SK-MEL-5 (cell line): ENCODE measurements around the gene CAT. TPM values are rescaled to one million over a fixed set of nuclear protein-coding genes. Genes with fewer than 3 reads are reported as not detected.

ENCODE experiments used
- DNase-seq: peaks from one replicate; pipeline ENCODE4 v3.0.0-alpha.2; 2016; ENCODE audit warnings: low read depth, low spot score
- in situ Hi-C: cut with HindIII; loops from 2 replicates; pipeline ENCODE4 v1.10.0; 2016; ENCODE audit warnings: low sequenced_read_pairs, high pct_unique_total_duplicates, low pct_unique_long_range_greater_than_20kb
- polyA plus RNA-seq, 2 experiments: library from polyadenylated mRNA; depleted of rRNA; stranded (reverse); fragments of >200 nt; gene quantifications; 2 replicates each; pipeline ENCODE4 v1.2.3, GENCODE V29; 2015
- total RNA-seq: library from RNA; depleted of rRNA; stranded (reverse); fragments of >200 nt; shearing (Covaris generic); gene quantifications from 2 replicates; pipeline ENCODE4 v1.2.3, GENCODE V29; 2014; rRNA removed

The CAT gene
- total RNA-seq, result 101 and 105 TPM in 2 replicates
- polyA plus RNA-seq (2015; cell fraction: cytosol; rRNA removed), result 92.9 and 117 TPM in 2 replicates
- 104 and 132 TPM in 2 replicates for polyA plus RNA-seq (2015; cell fraction: nucleus; rRNA removed)

DNA sequence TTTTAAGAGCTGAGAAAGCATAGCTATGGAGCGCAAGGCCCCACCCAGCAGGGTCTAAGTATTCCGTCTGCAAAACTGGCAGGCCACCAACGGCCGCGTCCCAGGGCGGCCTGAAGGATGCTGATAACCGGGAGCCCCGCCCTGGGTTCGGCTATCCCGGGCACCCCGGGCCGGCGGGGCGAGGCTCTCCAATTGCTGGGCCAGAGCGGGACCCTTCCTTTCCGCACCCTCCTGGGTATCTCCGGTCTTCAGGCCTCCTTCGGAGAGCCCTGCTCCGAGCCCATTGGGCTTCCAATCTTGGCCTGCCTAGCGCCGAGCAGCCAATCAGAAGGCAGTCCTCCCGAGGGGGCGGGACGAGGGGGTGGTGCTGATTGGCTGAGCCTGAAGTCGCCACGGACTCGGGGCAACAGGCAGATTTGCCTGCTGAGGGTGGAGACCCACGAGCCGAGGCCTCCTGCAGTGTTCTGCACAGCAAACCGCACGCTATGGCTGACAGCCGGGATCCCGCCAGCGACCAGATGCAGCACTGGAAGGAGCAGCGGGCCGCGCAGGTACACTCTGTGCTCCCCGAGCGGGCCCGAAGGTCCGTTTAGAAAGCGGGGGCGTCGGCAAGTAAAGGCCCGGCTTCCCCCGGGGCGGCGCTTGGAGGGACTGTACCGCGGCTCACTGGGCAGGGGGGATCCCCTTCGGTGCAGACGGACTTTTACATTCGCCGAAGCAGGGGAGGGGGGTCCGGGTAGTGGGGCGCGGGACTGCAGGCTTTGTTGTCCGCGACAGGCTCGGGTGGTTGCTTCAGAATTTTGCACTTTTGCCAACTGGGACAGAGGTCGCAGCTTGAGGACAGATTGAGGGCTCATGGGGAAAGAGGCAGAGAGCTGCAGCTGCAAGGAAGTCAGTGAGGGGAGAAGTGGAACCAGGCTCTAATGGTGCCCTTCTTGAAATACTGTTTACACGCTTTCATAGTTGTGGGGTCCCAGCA is at the start of gene CAT:
CAT (plus strand) TSS at position 406 of the 979 bp plus-strand sequence; CDS start at position 486, 80 bp downstream.
- DNase-seq, result peak; percentile 97
- in situ Hi-C loops, result no loop called here

DNA sequence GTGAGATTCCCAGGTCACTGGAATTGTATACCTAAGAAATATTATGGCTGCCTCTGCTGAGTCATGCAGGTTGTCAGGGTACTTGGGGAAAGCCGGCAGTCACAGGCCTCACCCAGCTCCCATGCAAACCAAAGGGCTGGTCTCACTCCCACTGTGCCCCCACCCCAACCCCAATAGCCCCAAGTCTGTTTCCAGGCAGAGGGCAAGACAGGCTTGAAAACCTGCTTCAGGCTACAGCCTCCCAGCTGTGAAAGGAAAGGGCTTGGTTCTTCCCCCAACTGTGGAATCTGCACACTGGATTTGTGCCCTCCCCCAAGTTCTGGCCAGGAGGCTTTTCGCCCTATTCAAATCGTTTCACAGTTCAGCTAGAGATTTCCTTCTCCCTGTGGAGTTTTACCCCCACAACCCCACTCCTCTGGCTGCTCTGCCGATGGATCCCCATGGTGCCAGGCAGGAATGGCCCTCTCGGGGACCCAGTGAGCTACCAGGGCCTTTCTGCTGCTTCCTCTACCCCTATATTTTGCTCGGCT is 43.9 kb upstream of the CAT start:
- no peak for DNase-seq
- in situ Hi-C loops, result no loop called here

DNA sequence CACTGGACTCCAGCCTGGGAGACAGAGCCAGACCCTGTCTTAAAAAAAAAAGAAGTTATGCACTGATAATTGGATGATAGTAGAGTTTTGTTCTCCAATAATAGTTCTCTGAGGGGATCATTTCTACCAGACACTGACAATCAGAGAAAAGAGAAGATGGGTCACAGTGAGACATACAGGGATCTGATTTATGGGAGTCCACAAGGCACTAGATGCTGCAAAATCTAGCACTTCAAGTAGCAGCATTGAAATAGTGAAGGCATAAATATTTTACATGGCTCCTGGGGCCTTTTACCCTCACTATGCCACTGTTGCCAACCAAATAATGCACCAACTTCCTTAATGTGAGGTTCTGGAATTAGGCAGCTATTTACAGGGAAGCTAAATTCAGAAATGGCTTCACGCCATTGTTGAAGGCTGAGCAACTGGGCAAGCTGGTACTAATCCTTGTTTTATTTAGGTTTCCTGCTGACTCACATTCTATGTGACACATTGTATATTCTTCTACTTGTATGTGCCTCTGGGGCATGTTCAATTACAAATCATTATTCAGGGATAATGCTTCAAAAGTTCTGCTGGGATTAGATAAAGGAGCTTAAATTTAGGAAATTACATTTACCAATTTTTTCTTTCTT is 42.7 kb upstream of the CAT start:
- in situ Hi-C loops, result no loop called here
- peak; percentile 34 for DNase-seq

DNA sequence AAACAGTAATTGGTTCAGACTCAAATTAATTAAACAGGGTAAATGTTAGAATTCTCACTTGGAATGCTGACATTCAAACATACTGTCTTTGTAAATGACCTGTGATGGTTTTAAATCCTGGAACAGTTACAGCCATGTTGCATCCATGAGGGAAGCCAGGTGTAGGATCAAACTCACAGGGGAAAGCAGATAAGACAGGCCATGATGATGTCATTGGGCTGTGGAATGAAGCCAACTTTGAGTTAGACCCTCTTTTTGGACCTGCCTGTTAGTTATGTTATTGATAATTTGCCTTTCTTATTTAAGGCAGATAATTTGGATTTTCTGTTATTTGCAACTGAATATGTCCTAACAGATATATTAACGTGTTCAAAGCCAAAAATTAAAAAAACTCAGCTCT is 41.6 kb upstream of the CAT start:
- DNase-seq, result no peak
- in situ Hi-C loops, result no loop called here

DNA sequence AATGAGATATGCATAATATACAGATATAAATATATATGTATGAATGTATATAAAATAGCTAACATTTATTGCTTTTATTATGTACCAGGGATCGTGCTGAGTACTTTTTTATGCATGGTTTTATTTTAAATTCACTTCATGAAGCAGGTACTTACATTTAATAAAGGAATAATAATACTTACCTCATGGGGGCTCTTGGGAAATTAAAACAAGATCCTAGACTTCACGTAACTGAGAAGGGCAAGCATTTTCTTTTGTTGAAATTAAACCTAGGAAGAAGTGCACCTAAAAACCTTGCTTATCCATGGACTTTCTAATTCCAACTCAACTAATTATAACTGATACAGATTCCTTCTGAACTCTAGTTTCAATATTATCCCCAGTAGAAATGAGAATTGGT is 40.9 kb upstream of the CAT start:
- in situ Hi-C loops, result no loop called here
- DNase-seq, result no peak

DNA sequence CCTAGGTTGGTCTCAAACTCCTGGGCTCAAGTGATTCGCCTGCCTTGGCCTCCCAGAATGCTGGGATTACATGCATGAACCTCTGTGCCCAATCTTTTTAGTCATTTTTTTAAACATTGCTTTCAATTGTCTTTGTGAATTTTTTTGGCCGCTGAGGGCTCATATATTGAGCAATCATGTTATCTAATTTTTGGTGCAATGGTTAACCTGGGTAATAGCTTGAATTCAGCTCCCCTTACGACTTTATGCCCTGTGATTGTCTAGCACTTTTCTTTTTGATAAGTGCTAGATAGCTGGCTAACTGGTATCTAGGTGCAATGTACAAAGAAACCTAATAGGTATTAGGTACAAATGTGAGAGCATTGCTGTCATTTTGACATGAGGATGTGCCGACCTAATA is 35.3 kb upstream of the CAT start:
- no peak for DNase-seq
- in situ Hi-C loops, result no loop called here

DNA sequence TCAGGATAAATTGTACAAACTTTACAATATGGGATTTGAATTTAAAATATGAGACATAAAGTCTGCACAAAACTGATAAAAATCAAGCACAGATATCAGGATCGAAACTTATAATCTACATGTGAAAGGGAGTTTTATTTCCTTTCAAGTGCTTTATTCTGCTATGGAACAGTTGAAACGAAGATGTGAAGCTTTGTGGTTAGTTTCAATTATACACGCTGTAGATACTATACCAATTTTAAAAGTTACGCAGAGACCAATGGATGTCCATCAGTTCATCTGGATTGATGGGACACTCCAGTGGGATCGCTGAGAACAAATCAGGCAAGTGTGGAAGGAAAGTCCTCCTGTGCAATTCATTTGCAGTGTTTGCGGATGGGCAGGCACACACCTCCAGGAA is 34.5 kb upstream of the CAT start:
- no peak for DNase-seq
- in situ Hi-C loops, result no loop called here

DNA sequence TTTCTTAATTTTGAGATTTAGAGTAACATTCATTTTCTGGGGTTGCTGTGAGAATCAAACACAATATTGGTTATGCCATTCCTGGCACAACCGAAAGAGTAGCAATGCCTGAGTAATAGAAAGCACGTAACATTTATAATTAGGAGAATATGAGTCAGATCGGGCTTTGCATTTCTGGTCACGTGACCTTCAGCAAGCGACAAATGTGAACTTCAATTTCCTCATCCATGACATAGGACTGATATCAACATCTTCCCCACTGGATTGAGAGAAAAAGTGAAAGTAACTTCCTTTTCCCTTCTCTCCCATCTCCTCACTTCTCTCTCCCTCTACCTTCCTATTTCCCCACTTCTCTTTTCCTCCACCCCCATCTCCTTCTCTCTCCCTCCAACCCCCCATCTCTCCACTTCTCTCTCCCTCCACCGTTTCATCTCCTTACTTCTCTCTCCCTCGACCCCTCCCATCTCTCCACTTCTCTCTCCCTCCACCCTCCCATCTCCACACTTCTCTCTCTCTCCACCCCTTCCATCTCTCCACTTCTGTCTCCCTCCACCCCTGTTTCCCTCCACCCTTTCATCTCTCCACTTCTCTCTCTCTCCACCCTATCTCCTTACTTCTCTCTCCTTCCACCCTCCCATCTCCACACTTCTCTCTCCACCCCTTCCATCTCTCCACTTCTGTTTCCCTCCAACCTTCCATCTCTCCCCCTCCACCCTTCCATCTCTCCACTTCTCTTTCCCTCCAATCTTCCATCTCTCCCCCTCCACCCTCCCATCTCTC is 33.5 kb upstream of the CAT start:
- in situ Hi-C loops, result no loop called here

DNA sequence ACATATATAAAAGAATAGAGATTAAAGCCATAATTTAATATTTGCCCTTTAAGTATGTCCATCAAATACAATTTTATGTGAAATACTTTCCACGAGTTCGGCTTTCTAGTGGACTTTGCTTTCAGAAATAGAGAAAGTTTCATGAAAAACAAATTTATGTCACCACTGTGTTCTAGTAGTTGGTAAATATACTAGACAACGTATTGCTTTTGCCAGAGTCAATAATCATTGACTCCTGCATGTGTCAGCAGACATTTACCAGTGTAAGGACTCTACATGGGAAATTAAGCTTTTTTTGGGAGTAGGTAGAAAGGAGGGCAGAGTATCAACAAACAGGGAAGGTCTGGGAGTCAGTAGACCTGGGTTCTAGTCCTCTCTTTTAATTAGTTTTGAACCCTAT is 32.3 kb upstream of the CAT start:
- no peak for DNase-seq
- in situ Hi-C loops, result no loop called here

More for the DNA sequence above, 33.5 kb upstream of the CAT start:
- no peak for DNase-seq

DNA sequence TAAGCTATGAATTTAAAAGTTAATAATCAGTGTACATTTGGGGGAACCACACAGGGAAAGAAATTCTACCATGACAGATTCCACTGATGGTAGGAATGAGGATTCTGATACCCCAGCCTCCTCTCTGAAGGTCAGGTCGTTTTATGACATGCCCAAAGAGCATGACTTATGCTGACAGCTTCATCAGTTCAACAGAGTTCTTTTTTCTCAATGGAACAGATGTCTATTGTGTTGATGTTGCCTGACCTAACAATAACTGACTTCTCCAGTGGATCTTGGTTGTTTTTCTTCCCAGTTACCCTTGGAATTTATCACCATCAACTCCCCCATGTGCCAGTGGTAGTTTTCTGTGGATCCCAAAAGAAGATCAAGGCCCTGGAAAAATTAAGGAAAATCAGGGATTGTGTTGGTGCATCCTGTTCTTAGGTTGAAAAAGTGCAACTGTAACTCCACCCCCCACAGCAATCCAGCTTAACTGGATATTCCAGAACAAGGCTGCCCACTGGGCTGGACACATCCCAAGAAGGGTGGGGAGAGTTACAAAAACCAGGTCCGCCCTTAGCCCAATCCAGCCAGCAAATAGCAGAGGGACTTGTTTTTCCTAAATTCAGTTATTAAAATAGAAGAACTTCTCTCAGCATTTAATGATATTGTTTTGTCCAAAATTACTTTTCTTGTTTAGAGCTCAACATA is 31.5 kb upstream of the CAT start:
- peak; percentile 87 for DNase-seq
- in situ Hi-C loops, result no loop called here

DNA sequence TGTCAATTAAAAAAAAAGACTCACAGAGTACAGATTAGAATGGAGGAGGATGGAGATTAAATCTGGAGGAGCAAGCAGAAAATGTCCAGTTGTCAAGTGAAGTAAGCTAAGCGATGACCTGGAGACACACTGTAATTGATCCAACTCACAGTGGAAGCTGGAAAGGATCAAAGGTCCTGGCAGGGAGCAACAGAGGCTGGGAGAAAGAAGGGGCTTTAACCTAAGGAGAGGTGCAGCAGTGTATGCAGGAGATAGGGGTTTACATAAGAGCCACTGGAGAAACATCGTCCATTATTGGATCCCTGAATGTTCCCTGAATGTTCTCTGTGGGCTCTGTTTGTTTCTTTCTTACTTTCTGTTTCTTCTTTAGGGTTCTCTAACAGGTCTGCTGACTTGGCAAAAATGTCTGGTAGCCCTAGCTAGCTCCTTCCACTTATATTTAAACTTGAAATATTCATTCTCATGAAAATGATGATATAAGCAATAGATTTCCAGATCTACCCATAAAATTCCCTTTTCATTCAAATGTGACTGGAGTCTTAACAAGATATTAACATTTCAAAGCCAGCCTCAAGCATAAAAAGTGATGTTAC is 30.1 kb upstream of the CAT start:
- in situ Hi-C loops, result no loop called here
- DNase-seq, result no peak

DNA sequence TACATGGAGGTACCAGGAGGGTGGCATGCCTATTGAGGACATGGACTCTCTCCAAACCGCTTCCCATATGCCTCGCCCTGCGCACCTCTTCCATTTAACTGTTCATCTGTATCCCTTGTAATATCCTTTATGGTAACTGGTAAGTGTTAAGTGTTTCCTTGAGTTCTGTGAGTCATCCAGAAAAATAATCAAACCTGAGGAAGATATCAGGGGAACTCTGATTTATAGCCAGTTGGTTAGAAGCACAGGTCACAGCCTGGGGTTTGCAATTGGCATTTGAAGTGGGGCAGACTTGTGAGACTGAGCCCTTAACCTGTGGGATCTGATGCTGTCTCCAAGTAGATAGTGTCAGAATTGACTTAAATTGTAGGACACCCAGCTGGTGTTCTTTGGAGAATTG is 27.6 kb upstream of the CAT start:
- no peak for DNase-seq
- in situ Hi-C loops, result no loop called here

DNA sequence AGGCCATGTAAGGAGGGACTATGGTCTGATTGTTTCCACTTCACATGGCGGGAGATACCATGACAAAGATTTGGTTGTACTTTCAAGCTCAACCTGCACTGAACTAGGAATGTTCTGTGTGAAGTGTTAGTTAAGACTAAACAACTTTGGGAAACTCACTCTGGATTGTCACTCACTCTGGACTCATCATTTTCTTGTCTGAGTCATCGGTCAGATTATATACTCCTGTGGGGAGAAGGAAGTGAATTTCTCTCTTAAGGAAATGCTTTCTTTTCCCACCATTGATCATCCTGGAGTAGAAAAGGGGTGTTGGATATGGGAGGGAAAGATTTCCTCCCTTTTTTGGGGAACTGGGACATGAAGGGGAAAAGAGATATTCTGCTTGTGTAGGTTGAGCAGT is 26.9 kb upstream of the CAT start:
- no peak for DNase-seq
- in situ Hi-C loops, result no loop called here

DNA sequence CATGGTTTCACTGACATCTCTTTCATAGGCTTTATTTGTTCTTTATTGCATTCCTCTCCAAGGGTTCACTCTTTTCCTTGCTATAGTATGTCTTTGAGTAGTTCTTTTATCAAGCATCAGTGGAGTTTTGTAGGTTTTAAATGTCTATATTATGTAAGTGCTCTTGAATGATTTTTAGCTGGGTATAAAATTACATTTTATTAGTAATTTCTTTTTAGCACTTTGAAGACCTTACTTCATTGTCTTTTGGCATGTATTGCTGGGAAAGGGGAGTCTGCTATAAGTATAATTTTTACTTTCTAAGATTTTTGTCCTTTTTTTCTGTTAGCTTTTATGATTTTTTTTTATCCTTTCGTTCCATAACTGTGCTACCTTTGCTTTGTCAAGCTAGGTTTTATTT is 25.5 kb upstream of the CAT start:
- DNase-seq, result no peak
- in situ Hi-C loops, result no loop called here

DNA sequence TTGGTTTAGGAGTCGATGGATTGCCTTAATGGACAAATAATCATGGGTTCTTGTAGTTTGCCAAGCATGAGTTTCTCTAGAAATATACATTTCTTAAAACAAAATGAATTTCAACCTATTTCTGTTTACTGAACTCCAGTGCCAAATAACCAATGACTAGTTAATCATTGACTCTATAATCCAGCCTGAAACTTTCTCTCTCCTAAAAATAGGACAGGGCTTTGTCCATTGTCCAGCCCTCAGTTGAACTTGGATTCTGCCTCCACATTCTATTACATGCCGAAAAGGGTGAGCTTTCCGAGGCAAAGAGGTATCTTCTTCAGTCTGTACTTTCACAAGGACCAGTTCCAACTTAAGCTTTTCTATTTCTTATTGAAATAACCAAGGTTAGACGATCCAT is 23.2 kb upstream of the CAT start:
- in situ Hi-C loops, result no loop called here
- no peak for DNase-seq

DNA sequence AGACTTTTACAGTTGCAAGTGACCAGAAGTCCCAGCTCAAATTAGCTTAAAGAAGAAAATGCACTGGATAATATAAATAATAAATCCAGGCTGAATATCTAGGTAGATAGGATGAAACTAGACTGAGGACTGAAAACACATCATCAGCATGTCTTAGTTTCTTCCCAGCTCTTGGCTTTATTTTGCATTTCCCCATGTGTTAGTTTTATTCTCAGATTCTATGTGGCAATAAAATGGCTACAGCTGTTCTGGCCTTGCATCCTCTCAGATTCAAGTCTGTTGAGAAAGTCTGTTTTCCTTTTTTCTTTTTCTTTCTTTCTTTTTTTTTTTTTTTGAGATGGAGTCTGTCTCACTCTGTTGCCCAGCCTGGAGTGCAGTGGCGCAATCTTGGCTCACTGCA is 22.6 kb upstream of the CAT start:
- DNase-seq, result no peak
- in situ Hi-C loops, result no loop called here

DNA sequence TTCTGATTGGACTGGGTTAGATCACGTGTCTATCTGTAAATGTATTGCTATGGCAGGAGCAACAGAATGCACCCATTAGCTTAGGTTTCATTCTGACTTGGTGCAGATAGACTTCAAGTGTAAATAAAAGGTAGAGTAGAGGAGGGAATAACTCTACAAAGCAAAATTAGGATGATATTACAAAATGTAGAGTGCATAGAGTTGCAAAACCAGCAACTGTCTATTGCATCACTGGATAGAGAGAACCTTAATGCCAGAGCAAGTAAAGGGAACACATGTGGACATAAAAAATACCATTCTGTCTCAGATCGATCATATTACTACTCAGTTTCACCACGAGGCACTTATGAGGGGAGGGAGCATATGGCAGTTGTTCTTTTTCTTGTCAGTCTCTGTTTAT is 22.0 kb upstream of the CAT start:
- DNase-seq, result no peak
- in situ Hi-C loops, result no loop called here
